Neural progenitor cell (in vitro differentiated cells): ENCODE measurements around the gene RADIL.

Experiments
- CTCF ChIP-seq: fragments of 200-600 bp; sonication (generic); IDR thresholded peaks from 2 replicates; pipeline ENCODE4 v1.5.1; 2017; ENCODE audit warnings: antibody characterized with exemption, mild to moderate bottlenecking
- EZH2 ChIP-seq: fragments of 200-600 bp; sonication (generic); IDR thresholded peaks from 2 replicates; pipeline ENCODE4 v1.6.1; 2017; ENCODE audit warnings: antibody characterized with exemption, mild to moderate bottlenecking, moderate library complexity
- EZH2phosphoT487 ChIP-seq: fragments of 200-600 bp; sonication (generic); IDR thresholded peaks from 2 replicates; pipeline ENCODE4 v1.6.1; 2017; ENCODE audit warnings: antibody characterized with exemption

GRCh38 chr7:4878336-4879335 is 4.9 kb downstream of the RADIL start:
- TF ChIP-seq CTCF (no peak), EZH2 (no peak), EZH2phosphoT487 (no peak)
